GM21528 (cell line): ENCODE measurements around the gene SMCHD1.
"Not testable (repeated sequence)": the region's sequence is repeated elsewhere in the genome, so short reads cannot be mapped to it uniquely, and the experiment has no call there.

Source experiments
- ATAC-seq: cut with Tn5 transposase; IDR thresholded peaks from one replicate; pipeline ENCODE4 v1.9.1; 2021; ENCODE audit warnings: mild to moderate bottlenecking, moderate library complexity; ENCODE audit not compliant: unreplicated experiment, low FRiP score

SMCHD1 gene

DNA sequence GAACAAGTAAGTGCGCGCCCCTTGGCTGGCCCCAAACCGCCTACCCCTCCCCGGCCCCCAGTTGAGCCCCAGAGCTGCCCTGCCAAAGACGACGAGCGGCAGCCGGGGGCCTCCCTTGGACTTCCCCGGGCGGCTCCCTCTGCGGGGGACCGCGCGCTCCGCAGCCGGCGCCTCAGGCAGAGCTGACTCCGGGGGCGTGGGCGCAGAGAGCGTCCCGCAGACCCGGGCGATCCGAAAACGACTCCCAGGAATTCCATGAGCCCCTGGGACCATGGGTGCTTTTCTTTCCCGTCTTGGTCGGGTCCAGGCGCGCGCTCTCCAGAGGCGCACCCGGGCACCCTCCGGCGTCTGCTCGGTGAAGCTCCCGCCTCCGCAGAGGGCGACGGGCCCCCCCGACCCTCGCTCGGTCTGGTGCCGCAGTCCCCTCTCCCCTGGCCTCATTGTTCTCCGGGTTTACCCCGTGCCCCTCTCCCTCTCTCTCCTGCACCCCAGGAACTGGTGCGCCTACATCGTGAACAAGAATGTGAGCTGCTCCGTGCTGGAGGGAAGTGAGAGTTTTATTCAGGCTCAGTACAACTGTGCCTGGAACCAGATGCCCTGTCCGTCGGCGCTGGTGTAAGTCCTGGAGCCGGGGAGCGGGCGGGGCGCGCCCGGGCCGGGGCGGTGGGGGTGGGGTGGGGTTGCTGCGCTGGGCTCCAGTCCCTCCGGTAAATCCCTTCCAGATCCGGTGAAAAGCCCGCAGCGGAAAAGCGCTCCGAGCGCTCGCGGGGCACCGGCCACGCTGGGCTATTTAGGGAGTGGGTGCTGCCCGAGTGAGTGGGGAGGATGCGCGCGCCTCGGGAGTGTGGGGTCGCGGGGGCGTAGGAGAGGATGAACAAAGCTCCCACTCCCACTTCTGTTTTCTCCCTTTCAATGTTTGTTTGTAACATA is 192.1 kb downstream of the SMCHD1 start:
- peak; percentile 43 for ATAC-seq

DNA sequence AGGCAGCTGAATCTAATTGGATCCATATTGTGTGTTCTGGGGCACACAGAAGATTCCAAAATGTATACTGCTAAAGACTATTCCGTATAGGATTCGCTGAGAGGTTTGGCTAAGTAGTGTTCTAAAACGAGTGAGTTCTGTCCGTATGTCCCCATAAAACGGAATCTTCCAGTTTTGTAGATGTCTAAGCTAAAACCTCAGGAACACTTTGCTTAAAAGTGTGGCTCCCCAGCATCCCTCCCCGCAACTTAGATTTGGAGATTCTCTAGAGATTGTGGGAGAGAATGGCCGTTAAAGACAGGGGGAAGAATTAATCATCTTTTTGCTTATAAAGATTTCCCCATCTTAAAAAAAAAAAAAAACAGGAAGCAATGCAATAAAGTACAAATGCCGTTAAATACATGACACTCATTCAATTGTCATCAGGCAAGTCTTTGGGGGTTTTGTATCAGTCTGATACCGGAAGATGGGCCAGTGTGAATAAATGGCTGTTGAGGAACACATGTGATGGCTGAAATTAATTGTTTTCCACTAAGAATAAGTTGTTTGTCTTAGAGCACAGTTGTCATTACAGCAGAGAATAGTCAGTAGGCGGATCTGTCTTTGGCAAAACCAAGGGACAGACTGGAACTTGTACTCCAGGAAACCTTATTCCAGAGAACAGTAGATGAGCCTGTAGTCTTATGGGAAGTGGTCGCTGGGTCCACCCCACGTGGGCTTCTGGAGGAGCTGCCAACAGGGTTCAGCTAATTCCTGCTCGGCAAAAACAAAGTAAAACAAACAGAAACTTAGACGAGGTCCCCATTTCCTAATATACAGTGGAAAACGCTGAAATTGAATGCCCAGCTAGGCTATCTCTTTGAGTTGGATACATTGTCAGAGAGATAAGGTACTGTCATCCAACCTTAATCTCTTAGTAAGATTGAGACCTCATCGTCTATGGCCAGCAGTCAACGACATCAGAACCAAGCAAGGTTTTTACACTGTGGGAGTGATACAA is 193.0 kb downstream of the SMCHD1 start:
- no peak for ATAC-seq

DNA sequence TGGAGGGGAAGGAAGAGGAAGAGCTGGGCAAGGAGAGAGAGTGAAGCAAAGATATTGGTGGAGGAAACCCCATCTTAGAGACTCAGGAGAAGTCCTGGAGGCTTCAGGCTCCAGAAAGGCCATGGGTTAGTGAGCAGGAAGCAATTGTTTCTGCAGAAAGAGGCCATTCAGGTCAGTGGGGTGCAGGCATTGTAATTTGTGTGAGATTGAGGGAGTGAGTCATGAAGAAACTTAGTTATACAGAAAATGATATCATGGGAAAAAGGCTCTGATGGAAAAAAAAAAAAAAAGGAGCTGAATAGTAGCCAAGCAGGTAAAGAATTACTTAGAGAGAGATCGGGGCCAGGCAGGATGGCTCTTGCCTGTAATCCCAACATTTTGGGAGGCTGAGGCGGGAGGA is 195.3 kb downstream of the SMCHD1 start:
- ATAC-seq = no peak

DNA sequence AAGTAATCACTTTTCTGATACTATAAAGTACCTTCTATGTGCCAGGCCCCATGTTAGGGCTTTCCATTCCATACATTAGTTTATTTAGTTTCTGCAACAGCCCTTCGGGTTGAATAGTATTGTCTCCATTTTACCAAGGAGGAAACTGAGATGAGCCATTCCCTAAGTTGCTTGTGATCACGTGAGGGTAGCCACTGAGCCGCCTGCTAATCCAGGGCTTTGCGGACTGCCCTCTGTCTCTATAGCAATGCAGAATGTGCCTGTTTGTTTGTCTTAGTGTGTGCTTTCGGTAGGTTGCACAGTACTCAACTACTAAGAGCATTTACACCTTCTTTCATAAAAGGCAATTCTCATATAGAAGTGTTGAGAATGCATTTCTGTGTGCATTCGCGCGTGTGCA is 196.2 kb downstream of the SMCHD1 start:
- ATAC-seq = no peak

DNA sequence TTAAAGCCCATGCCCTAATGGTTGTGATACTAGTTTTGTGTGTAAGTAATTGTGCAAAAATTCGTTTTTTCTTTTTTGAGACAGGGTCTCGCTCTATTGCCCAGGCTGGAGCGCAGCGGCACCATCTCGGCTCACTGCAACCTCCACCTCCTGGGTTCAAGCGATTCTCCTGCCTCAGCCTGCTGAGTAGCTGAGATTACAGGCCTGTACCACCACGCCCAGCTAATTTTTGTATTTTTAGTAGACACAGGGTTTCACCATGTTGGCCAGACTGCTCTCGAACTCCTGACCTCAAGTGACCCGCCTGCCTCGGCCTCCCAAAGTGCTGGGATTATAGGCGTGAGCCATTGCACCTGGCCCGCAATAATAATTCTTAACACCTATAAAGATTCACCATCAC is 196.9 kb downstream of the SMCHD1 start:
- ATAC-seq = not testable (repeated sequence)

DNA sequence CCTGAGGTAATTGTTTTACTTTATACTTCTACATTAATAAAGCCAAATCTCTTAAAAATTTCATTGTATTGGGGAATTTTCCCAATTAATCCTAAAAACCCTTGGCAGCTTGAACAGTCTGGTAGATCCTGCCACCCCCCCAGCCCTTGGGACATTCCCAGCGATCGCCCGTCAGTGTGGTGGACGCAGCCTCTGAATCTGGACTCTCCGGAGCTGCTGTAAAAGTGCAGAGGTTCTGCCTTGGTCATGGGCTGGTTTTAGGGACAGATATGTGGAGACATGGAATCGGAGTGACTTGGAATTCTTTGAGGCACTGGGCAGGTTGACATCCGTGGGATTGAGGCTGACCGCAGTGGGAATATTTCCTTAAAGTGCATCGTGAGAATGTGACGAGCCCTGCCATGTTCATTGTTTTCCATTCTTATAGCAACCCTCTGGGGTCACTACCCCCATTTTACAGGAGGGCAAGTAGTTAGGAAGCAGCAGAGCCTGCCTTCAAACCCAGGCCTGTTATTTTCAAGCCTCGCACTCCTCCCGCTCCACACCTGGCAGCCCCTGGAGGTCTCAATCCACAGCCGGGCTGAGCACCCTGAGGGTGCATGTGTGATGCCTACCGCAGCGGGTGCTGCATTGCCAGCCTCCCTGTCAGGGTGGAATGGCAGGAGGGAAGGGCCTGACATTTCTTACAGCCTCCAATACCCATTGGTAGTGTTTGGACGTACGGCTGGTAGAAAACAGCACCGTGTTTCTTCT is 197.8 kb downstream of the SMCHD1 start:
- ATAC-seq = no peak

DNA sequence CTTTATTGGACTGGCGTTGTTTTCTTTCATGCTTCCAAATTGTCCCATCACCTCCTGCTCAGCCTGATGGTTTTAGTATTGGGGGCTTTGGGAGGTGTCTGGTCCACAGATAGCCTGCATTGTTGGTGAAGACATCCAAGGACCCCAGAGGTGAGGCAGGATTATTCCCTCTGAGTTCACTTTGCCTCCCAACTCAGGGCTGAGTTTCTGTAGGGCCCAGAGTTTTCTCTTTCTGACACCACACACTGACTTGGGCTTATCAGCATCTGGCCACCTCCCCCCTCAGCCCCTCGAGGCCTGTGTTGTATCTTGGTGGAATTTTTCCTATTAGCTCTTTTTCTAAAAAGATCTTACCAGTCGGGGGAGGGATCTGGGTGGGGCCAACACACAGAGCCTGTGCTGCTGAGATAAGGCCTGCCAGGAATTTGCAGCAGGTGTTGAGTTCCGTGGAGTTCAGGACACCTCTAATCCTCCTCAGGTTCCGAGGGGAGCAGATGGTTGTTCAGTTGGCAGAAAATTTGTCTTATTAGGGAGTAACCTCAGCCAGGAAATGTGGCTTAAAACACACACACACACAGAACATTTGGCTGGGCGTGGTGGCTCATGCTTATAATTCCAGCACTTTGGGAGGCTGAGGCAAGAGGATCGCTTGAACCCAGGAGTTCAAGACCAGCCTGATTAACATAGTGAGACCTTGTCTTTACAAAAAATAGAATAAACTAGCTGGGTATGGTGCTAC is 198.6 kb downstream of the SMCHD1 start:
- no peak for ATAC-seq
